ENCODE results near the gene FOXK1.

The FOXK1 gene

GRCh38 chr7:4734587-4735345 is 52.7 kb downstream of the FOXK1 start:
- no peak for TF ChIP-seq CTCF (IDR thresholded peaks at IDR 0.05; ENCODE audit: insufficient read depth, low read length, missing control alignments)
- DNase-seq (ENCODE audit: low read depth, low spot score): no peak
- CTCF ChIA-PET: interaction anchor here (1.2 kb wide), 2 partner anchors 12 to 20 kb away, joined by 3 read pairs; no protein-coding TSS in a partner anchor
- POLR2A ChIA-PET: interaction anchor here (0.7 kb wide), 1 partner anchor 11 kb away, joined by 3 read pairs; no protein-coding TSS in a partner anchor
- H3K4me3 ChIP-seq (ENCODE audit: low read depth, low read length): no peak overlapping the region

GRCh38 chr7:4737300-4737699 is 55.2 kb downstream of the FOXK1 start:
- H3K4me3 ChIP-seq (ENCODE audit: low read depth, low read length): no peak overlapping the region
- POLR2A ChIA-PET: no interaction called here
- CTCF ChIA-PET: no interaction called here
- no peak for DNase-seq (ENCODE audit: low read depth, low spot score)
- TF ChIP-seq CTCF (IDR thresholded peaks at IDR 0.05; ENCODE audit: insufficient read depth, low read length, missing control alignments): no peak

DNA sequence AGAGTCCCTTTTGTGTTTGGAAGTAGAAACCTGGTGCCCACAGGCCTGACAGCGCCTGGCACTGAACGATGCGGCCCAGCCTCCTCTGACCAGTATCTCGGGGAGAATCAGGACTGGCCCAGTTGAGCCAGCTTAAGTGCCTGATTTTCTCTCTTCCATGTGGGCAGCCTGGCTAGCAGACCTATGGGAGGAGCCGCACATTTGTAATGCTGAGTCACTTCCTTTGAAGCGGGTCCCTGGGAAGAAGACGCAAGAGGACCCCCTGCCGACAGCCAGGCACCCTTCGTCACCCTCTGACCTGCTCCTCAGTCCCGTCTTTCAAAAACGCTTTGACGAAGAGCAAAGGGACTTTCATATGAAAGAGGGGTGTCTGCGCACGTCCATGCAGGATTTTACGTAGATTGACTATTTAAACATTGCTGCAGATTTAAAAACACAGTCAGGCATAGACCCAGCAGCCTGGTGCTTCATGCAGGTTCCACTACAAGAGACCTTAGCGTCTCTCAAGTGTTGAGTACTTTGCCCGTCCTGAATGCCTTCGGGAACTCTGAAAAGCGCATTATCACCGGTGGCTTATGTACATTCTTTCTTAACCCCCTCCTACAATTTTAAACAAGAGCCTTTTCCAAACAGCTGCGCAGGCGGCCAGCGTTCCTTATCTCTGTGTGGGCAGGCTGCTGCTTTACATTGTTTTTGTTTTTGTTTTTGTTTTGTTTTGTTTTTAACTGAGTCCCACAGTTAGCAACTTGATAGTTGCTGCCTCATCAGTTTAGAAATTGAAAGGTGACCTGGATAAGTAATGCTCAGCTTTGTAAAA is 56.8 kb downstream of the FOXK1 start:
- CTCF ChIA-PET: no interaction called here
- no peak overlapping the region for H3K4me3 ChIP-seq (ENCODE audit: low read depth, low read length)
- TF ChIP-seq CTCF (IDR thresholded peaks at IDR 0.05; ENCODE audit: insufficient read depth, low read length, missing control alignments): no peak
- peak; percentile 52 for DNase-seq (ENCODE audit: low read depth, low spot score)
- POLR2A ChIA-PET: interaction anchor here (1.4 kb wide), 1 partner anchor 11 kb away, joined by 4 read pairs; no protein-coding TSS in a partner anchor

GRCh38 chr7:4739528-4739992 is 57.5 kb downstream of the FOXK1 start:
- H3K4me3 ChIP-seq (ENCODE audit: low read depth, low read length): no peak overlapping the region
- ChIA-PET CTCF (no interaction called here), POLR2A (no interaction called here)
- DNase-seq (ENCODE audit: low read depth, low spot score): no peak
- no peak for TF ChIP-seq CTCF (IDR thresholded peaks at IDR 0.05; ENCODE audit: insufficient read depth, low read length, missing control alignments)

GRCh38 chr7:4740796-4741195 is 58.7 kb downstream of the FOXK1 start:
- no peak for DNase-seq (ENCODE audit: low read depth, low spot score)
- ChIA-PET CTCF (no interaction called here), POLR2A (no interaction called here)
- TF ChIP-seq CTCF (IDR thresholded peaks at IDR 0.05; ENCODE audit: insufficient read depth, low read length, missing control alignments): no peak
- no peak overlapping the region for H3K4me3 ChIP-seq (ENCODE audit: low read depth, low read length)

GRCh38 chr7:4742051-4742573 is 60.0 kb downstream of the FOXK1 start:
- no peak for TF ChIP-seq CTCF (IDR thresholded peaks at IDR 0.05; ENCODE audit: insufficient read depth, low read length, missing control alignments)
- no peak for DNase-seq (ENCODE audit: low read depth, low spot score)
- ChIA-PET CTCF (interaction anchor here (0.6 kb wide), 1 partner anchor 34 kb away, joined by 3 read pairs; no protein-coding TSS in a partner anchor), POLR2A (no interaction called here)
- no peak overlapping the region for H3K4me3 ChIP-seq (ENCODE audit: low read depth, low read length)

All from AG04449 (cell line).